Measurements from ENCODE around the gene FSTL1.

Gene FSTL1

GRCh38 chr3:120438665-120439370 is 12.0 kb downstream of the FSTL1 start:
- peaks cover 11% of the 10 kb centered on the region for H3K27me3 Mint-ChIP-seq
- H3K27ac Mint-ChIP-seq: no peak overlapping the region
- H3K4me3 Mint-ChIP-seq: no peak overlapping the region
- H3K4me1 Mint-ChIP-seq (ENCODE audit: low read depth): no peaks in the 10 kb centered on the region
- H3K36me3 Mint-ChIP-seq (ENCODE audit: low read depth): no peaks in the 10 kb centered on the region
- no peak for DNase-seq
- H3K9me3 Mint-ChIP-seq: no peaks in the 10 kb centered on the region

- DNase-seq: no peak
- Mint-ChIP-seq H3K27me3 (peaks cover 15% of the 10 kb centered on the region), H3K4me3 (no peak overlapping the region)
Measured at GRCh38 chr3:120438216-120438615, 12.6 kb downstream of the FSTL1 start.

GRCh38 chr3:120437559-120437958 is 13.2 kb downstream of the FSTL1 start:
- no peak overlapping the region for H3K27ac Mint-ChIP-seq
- DNase-seq: no peak
- no peaks in the 10 kb centered on the region for H3K4me1 Mint-ChIP-seq (ENCODE audit: low read depth)
- H3K27me3 Mint-ChIP-seq: peaks cover 15% of the 10 kb centered on the region
- no peak overlapping the region for H3K4me3 Mint-ChIP-seq
- no peaks in the 10 kb centered on the region for H3K36me3 Mint-ChIP-seq (ENCODE audit: low read depth)
- no peaks in the 10 kb centered on the region for H3K9me3 Mint-ChIP-seq

More at GRCh38 chr3:120438216-120438615, 12.6 kb downstream of the FSTL1 start:
- no peaks in the 10 kb centered on the region for H3K9me3 Mint-ChIP-seq
- no peaks in the 10 kb centered on the region for H3K36me3 Mint-ChIP-seq (ENCODE audit: low read depth)
- no peak overlapping the region for H3K27ac Mint-ChIP-seq
- H3K4me1 Mint-ChIP-seq (ENCODE audit: low read depth): no peaks in the 10 kb centered on the region

- Mint-ChIP-seq H3K27ac (no peak overlapping the region), H3K9me3 (no peaks in the 10 kb centered on the region), H3K36me3 (ENCODE audit: low read depth) (no peaks in the 10 kb centered on the region), H3K27me3 (peaks cover 13% of the 10 kb centered on the region), H3K4me3 (no peak overlapping the region), H3K4me1 (ENCODE audit: low read depth) (no peaks in the 10 kb centered on the region)
- DNase-seq: no peak
Measured at GRCh38 chr3:120436523-120437050, 14.2 kb downstream of the FSTL1 start.

GRCh38 chr3:120435621-120436020 is 15.2 kb downstream of the FSTL1 start:
- peaks cover 13% of the 10 kb centered on the region for H3K27me3 Mint-ChIP-seq
- no peak for DNase-seq
- no peak overlapping the region for H3K4me3 Mint-ChIP-seq
- H3K36me3 Mint-ChIP-seq (ENCODE audit: low read depth): no peaks in the 10 kb centered on the region
- no peaks in the 10 kb centered on the region for H3K4me1 Mint-ChIP-seq (ENCODE audit: low read depth)
- no peak overlapping the region for H3K27ac Mint-ChIP-seq
- no peaks in the 10 kb centered on the region for H3K9me3 Mint-ChIP-seq

GRCh38 chr3:120433662-120434331 is 17.0 kb downstream of the FSTL1 start:
- Mint-ChIP-seq H3K4me1 (ENCODE audit: low read depth) (no peaks in the 10 kb centered on the region), H3K9me3 (no peaks in the 10 kb centered on the region), H3K36me3 (ENCODE audit: low read depth) (no peaks in the 10 kb centered on the region), H3K27ac (no peak overlapping the region), H3K4me3 (no peak overlapping the region), H3K27me3 (peaks cover 12% of the 10 kb centered on the region)
- DNase-seq: no peak

- no peak for DNase-seq
- H3K36me3 Mint-ChIP-seq (ENCODE audit: low read depth): no peaks in the 10 kb centered on the region
- no peaks in the 10 kb centered on the region for H3K4me1 Mint-ChIP-seq (ENCODE audit: low read depth)
- no peak overlapping the region for H3K4me3 Mint-ChIP-seq
- no peaks in the 10 kb centered on the region for H3K9me3 Mint-ChIP-seq
- H3K27me3 Mint-ChIP-seq: peaks cover 15% of the 10 kb centered on the region
- H3K27ac Mint-ChIP-seq: no peak overlapping the region
Measured at GRCh38 chr3:120432150-120432860, 18.5 kb downstream of the FSTL1 start.

GRCh38 chr3:120429921-120430361 is 20.9 kb downstream of the FSTL1 start:
- Mint-ChIP-seq H3K9me3 (no peaks in the 10 kb centered on the region), H3K4me3 (no peak overlapping the region), H3K27me3 (peaks cover 14% of the 10 kb centered on the region), H3K4me1 (ENCODE audit: low read depth) (no peaks in the 10 kb centered on the region), H3K36me3 (ENCODE audit: low read depth) (no peaks in the 10 kb centered on the region), H3K27ac (no peak overlapping the region)
- DNase-seq: no peak

- Mint-ChIP-seq H3K27ac (no peak overlapping the region), H3K27me3 (peaks cover 16% of the 10 kb centered on the region), H3K4me1 (ENCODE audit: low read depth) (no peaks in the 10 kb centered on the region), H3K9me3 (no peaks in the 10 kb centered on the region), H3K36me3 (ENCODE audit: low read depth) (no peaks in the 10 kb centered on the region), H3K4me3 (no peak overlapping the region)
- no peak for DNase-seq
Measured at GRCh38 chr3:120428924-120429323, 21.9 kb downstream of the FSTL1 start.

GRCh38 chr3:120427201-120427600 is 23.6 kb downstream of the FSTL1 start:
- no peaks in the 10 kb centered on the region for H3K4me1 Mint-ChIP-seq (ENCODE audit: low read depth)
- H3K27ac Mint-ChIP-seq: no peak overlapping the region
- peaks cover 11% of the 10 kb centered on the region for H3K27me3 Mint-ChIP-seq
- no peak for DNase-seq
- no peaks in the 10 kb centered on the region for H3K36me3 Mint-ChIP-seq (ENCODE audit: low read depth)
- no peak overlapping the region for H3K4me3 Mint-ChIP-seq
- no peaks in the 10 kb centered on the region for H3K9me3 Mint-ChIP-seq

GRCh38 chr3:120425572-120426250 is 25.1 kb downstream of the FSTL1 start:
- Mint-ChIP-seq H3K27me3 (peaks cover 11% of the 10 kb centered on the region), H3K4me3 (no peak overlapping the region), H3K9me3 (no peaks in the 10 kb centered on the region), H3K4me1 (ENCODE audit: low read depth) (no peaks in the 10 kb centered on the region), H3K27ac (no peak overlapping the region), H3K36me3 (ENCODE audit: low read depth) (no peaks in the 10 kb centered on the region)
- no peak for DNase-seq

GRCh38 chr3:120424976-120425570 is 25.7 kb downstream of the FSTL1 start:
- no peak overlapping the region for H3K27ac Mint-ChIP-seq
- no peaks in the 10 kb centered on the region for H3K9me3 Mint-ChIP-seq
- H3K4me1 Mint-ChIP-seq (ENCODE audit: low read depth): no peaks in the 10 kb centered on the region
- DNase-seq: no peak
- H3K36me3 Mint-ChIP-seq (ENCODE audit: low read depth): no peaks in the 10 kb centered on the region
- H3K27me3 Mint-ChIP-seq: peaks cover 11% of the 10 kb centered on the region
- H3K4me3 Mint-ChIP-seq: no peak overlapping the region

GRCh38 chr3:120424506-120424905 is 26.3 kb downstream of the FSTL1 start:
- Mint-ChIP-seq H3K9me3 (no peaks in the 10 kb centered on the region), H3K27ac (no peak overlapping the region), H3K27me3 (peaks cover 12% of the 10 kb centered on the region), H3K4me3 (no peak overlapping the region), H3K36me3 (ENCODE audit: low read depth) (no peaks in the 10 kb centered on the region), H3K4me1 (ENCODE audit: low read depth) (no peaks in the 10 kb centered on the region)
- DNase-seq: no peak

- H3K27me3 Mint-ChIP-seq: peaks cover 17% of the 10 kb centered on the region
- no peaks in the 10 kb centered on the region for H3K9me3 Mint-ChIP-seq
- DNase-seq: no peak
- H3K36me3 Mint-ChIP-seq (ENCODE audit: low read depth): no peaks in the 10 kb centered on the region
- no peak overlapping the region for H3K4me3 Mint-ChIP-seq
- peaks cover 3% of the 10 kb centered on the region for H3K4me1 Mint-ChIP-seq (ENCODE audit: low read depth)
- no peak overlapping the region for H3K27ac Mint-ChIP-seq
Measured at GRCh38 chr3:120423432-120423831, 27.4 kb downstream of the FSTL1 start.

Measured in activated T-cell treated with anti-CD3 and anti-CD28 coated beads, Interleukin-2, amount 50 U/mL, for 24 hours (primary cell).